NK-92 treated with Interleukin-12 subunit alpha and Interleukin-12 subunit beta, amount 100 ng/mL, for 24 hours (cell line): Measurements from ENCODE around the gene RALGDS.
"Not testable (repeated sequence)": the region's sequence is repeated elsewhere in the genome, so short reads cannot be mapped to it uniquely, and the experiment has no call there.

ENCODE experiments used
- DNase-seq: peaks from one replicate; lab custom pipeline; 2025; lab: John Stamatoyannopoulos, UW

RALGDS gene

GRCh38 chr9:133106511-133107244, 14.4 kb downstream of the RALGDS start:
- no peak for DNase-seq

- DNase-seq, result no peak
These were observed 15.6 kb downstream of the RALGDS start for GRCh38 chr9:133105461-133105770.

GRCh38 chr9:133104718-133105460, 16.2 kb downstream of the RALGDS start:
- DNase-seq, result no peak

- no peak for DNase-seq
These were observed 17.0 kb downstream of the RALGDS start for GRCh38 chr9:133103987-133104505.

- no peak for DNase-seq
These were observed 17.7 kb downstream of the RALGDS start for GRCh38 chr9:133103183-133103986.

GRCh38 chr9:133102190-133103021, 18.6 kb downstream of the RALGDS start:
- no peak for DNase-seq

- no peak for DNase-seq
These were observed 19.5 kb downstream of the RALGDS start for GRCh38 chr9:133101356-133102189.

- DNase-seq, result no peak
These were observed 20.3 kb downstream of the RALGDS start for GRCh38 chr9:133100506-133101355.

- DNase-seq, result no peak
These were observed 21.1 kb downstream of the RALGDS start for GRCh38 chr9:133099726-133100505.

GRCh38 chr9:133098871-133099270, 22.2 kb downstream of the RALGDS start:
- no peak for DNase-seq

GRCh38 chr9:133098104-133098754, 22.8 kb downstream of the RALGDS start:
- DNase-seq, result no peak

GRCh38 chr9:133094842-133095393, 26.1 kb downstream of the RALGDS start:
- no peak for DNase-seq

GRCh38 chr9:133094351-133094750, 26.7 kb downstream of the RALGDS start:
- DNase-seq, result not testable (repeated sequence)

- DNase-seq, result no peak
These were observed 30.2 kb downstream of the RALGDS start for GRCh38 chr9:133090752-133091385.

GRCh38 chr9:133090187-133090586, 30.9 kb downstream of the RALGDS start:
- DNase-seq, result no peak

GRCh38 chr9:133089271-133089671, 31.8 kb downstream of the RALGDS start:
- no peak for DNase-seq

GRCh38 chr9:133088756-133089155, 32.3 kb downstream of the RALGDS start:
- no peak for DNase-seq
